ENCODE measurements around the gene CAPN12.

The CAPN12 gene

DNA sequence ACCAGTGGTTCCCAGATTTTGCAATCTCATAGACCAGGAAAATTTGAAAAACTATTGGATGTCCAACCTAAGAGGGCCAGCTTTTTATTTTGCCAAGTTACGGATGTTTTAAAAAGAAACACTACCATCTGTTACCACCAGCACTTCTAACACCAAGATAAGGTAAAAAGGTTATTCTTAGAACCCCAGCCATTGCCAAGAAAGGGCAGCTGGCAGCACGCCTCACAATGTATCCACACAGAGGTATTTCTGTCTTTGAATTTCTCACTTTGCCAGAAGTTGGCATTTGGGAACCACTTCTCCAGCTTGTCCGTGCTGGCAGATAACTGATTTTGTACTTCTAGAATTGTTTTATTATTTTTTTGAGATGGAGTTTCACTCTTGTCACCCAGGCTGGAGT, 28.7 kb downstream of the CAPN12 start:
- H3K4me3 ChIP-seq (ENCODE audit: low read length) = no peak overlapping the region
- no peak for DNase-seq (ENCODE audit: low read depth)
- TF ChIP-seq, protein P1, sequence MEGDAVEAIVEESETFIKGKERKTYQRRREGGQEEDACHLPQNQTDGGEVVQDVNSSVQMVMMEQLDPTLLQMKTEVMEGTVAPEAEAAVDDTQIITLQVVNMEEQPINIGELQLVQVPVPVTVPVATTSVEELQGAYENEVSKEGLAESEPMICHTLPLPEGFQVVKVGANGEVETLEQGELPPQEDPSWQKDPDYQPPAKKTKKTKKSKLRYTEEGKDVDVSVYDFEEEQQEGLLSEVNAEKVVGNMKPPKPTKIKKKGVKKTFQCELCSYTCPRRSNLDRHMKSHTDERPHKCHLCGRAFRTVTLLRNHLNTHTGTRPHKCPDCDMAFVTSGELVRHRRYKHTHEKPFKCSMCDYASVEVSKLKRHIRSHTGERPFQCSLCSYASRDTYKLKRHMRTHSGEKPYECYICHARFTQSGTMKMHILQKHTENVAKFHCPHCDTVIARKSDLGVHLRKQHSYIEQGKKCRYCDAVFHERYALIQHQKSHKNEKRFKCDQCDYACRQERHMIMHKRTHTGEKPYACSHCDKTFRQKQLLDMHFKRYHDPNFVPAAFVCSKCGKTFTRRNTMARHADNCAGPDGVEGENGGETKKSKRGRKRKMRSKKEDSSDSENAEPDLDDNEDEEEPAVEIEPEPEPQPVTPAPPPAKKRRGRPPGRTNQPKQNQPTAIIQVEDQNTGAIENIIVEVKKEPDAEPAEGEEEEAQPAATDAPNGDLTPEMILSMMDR (IDR thresholded peaks at IDR 0.05; ENCODE audit: insufficient read depth, low read depth, low read length, missing control alignments) = no peak

DNA sequence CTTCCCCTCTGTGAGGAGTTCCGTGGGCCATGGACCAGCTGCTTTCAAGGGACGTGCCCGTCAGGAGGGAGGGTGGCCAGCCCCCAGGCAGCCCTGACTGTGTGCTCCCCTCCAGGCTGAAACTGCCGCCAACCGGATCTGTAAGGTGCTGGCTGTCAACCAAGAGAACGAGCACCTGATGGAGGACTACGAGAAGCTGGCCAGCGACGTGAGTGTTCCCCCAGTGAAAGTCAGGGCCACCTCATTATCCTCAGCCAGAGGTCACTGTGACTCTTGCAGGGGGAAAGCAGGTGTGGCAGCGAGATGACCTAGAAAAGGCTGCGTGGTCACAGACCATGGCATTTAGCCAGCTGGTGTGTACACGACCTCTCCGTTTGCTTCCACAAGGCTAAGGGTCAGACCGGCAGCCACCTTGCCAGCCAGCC, 29.9 kb downstream of the CAPN12 start:
- TF ChIP-seq, protein P1 (IDR thresholded peaks at IDR 0.05; ENCODE audit: insufficient read depth, low read depth, low read length, missing control alignments) = no peak
- H3K4me3 ChIP-seq (ENCODE audit: low read length) = no peak overlapping the region
- DNase-seq (ENCODE audit: low read depth) = no peak

DNA sequence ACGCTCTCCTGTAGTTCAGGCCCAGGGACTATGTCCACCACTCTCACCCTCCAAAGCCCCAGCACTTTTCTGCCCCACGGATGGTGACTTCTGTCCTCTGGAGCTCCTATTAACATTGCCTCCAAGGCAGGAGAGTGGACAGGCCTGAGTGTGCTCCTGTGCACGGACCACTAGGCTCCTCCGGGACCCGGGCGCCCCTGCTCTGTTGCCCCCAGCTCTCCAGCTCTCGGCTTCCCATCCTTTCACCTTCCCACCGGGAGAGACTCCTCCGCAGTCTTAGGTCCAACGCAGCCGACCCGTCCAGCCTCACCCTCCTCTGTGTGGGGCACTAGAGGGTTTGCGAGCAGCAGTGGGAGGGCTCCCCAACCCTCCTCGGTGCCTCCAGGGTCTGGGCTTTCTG, 30.4 kb downstream of the CAPN12 start:
- no peak for DNase-seq (ENCODE audit: low read depth)
- H3K4me3 ChIP-seq (ENCODE audit: low read length) = no peak overlapping the region
- TF ChIP-seq, protein P1 (IDR thresholded peaks at IDR 0.05; ENCODE audit: insufficient read depth, low read depth, low read length, missing control alignments) = no peak

DNA sequence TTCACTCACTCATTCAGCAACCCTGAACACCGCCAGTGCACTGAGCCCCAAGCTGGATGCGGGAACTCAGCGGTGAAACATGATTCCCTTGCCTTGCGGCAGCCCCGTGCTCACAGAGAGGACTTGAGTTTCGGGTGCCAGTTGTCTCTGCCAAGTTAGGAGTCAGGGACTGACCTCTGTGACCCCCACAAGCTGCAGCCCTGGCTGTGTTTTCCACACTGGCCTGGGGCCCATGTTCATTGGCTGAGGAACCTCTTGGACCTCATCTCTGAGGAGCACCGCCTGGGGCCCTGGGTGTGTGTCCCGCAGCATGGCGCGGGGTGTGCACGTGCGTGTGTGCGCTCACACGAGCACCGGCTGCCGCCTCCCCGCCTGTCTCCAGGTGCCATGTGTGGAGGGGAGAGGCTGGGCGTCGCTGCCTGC, 31.0 kb downstream of the CAPN12 start:
- no peak for DNase-seq (ENCODE audit: low read depth)
- no peak overlapping the region for H3K4me3 ChIP-seq (ENCODE audit: low read length)
- TF ChIP-seq, protein P1 (IDR thresholded peaks at IDR 0.05; ENCODE audit: insufficient read depth, low read depth, low read length, missing control alignments) = no peak

DNA sequence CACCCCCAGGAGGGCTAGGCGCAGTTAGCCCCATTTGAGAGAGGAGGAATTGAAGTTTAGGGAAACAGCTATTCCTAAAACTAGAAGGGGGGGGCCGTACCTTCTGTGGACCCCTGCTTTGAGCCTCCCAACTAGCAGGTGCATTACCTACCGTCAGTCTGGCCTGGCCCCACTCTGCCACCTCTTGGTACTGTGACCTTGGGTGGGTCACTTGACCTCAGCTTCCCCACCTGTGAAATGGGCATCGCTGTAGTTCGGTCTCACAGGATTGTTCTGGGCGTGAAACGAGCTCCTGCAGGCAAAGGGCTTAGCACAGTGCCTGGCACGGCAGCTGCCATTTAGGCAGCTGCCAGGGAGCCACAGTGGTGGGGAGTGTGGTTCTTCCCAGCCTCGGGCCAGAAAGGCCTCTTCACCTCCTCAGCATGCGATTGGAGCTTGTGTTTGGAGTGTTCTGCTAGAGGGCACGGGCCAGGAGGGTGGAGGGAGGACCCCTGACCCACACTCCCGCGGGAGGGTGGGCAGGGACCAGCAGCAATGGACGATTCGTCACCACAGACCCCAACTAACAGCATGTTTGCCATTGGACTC, 32.0 kb downstream of the CAPN12 start:
- no peak overlapping the region for H3K4me3 ChIP-seq (ENCODE audit: low read length)
- TF ChIP-seq, protein P1 (IDR thresholded peaks at IDR 0.05; ENCODE audit: insufficient read depth, low read depth, low read length, missing control alignments) = no peak
- DNase-seq (ENCODE audit: low read depth) = no peak

DNA sequence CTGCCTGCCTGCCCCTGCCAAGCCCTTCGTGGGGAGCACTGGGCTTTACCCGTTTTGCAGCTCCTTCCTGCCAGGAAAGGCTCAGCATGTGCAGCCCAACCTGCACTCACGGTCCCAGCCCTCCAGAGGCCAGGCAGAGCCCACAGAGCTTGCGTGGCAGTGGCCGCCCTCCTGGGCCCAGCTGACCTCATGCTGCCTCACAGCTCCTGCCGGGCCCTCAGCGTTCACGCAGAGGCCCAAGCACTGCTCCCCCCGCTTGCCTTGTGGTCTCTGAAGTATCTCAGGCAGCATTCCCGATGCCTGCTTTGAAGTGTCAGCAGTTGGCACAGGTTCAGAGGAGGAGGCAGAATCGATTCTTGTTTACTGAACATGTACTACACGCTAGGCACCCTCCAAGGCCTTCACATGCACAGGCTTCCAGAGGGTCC, 32.5 kb downstream of the CAPN12 start:
- DNase-seq (ENCODE audit: low read depth) = no peak
- TF ChIP-seq, protein P1 (IDR thresholded peaks at IDR 0.05; ENCODE audit: insufficient read depth, low read depth, low read length, missing control alignments) = no peak

More for the DNA sequence above, 32.5 kb downstream of the CAPN12 start:
- no peak overlapping the region for H3K4me3 ChIP-seq (ENCODE audit: low read length)

Measured in epithelial cell of esophagus (primary cell).